ENCODE results near the gene SIL1. TPM values are rescaled to one million over a fixed set of nuclear protein-coding genes. Genes with fewer than 3 reads are reported as not detected.

The SIL1 gene
- total and polyA plus RNA-seq, 8 donors = 22.2 to 83.6 (median 33.4) TPM

DNA sequence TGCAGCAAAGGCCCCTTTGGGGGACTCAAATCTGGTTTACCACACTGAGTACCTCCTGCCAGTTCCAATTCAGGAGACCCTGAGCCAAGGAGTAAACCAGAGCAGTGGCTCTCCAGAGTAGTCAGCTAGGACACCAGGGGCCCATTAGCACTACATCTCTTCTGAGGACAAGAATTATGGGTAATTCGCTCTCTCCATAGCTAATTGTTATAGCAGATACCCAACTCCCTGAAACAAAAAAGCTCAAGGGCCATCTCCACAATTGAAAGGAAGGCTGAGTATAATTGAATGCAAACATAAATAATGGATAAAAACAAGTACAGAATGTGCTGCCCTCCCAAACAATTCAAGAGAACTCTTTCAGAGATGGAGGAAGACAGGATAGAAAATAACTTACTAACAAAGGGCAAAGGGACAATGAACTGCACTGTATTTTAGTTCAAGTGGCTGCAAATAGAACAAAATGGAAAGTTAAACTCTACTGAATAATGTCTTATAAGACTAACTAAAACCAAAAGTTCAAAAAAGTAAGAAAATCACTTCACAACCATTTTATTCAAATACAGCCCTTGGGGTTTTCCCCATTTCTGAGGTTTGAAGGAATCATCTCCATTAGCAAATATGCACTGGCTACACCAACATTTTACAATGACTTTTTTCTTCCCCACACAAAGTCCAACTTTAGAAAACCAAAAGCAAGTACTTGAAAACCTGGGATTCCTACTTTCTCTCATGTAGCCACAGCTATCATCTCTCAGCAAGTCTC, 118.8 kb downstream of the SIL1 start:
- H3K27me3 ChIP-seq = no peaks in the 10 kb centered on the region
- TF ChIP-seq POLR2AphosphoS5 (IDR thresholded peaks at IDR 0.05) (no peak), EP300 (IDR thresholded peaks at IDR 0.05) (no peak), POLR2A (IDR thresholded peaks at IDR 0.05) (no peak)
- TF ChIP-seq, protein P1, sequence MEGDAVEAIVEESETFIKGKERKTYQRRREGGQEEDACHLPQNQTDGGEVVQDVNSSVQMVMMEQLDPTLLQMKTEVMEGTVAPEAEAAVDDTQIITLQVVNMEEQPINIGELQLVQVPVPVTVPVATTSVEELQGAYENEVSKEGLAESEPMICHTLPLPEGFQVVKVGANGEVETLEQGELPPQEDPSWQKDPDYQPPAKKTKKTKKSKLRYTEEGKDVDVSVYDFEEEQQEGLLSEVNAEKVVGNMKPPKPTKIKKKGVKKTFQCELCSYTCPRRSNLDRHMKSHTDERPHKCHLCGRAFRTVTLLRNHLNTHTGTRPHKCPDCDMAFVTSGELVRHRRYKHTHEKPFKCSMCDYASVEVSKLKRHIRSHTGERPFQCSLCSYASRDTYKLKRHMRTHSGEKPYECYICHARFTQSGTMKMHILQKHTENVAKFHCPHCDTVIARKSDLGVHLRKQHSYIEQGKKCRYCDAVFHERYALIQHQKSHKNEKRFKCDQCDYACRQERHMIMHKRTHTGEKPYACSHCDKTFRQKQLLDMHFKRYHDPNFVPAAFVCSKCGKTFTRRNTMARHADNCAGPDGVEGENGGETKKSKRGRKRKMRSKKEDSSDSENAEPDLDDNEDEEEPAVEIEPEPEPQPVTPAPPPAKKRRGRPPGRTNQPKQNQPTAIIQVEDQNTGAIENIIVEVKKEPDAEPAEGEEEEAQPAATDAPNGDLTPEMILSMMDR (IDR thresholded peaks at IDR 0.05) = no peak
- DNase-seq = no peak
- no peak overlapping the region for H3K27ac ChIP-seq
- peaks cover 7 to 41% (median 21%) of the 10 kb centered on the region in 4 donors for H3K4me1 ChIP-seq
- WGBS, 5 donors = 94 to 100% (median 100%) methylated on average over 1 of the region's 1 CpG
- no peaks in the 10 kb centered on the region for H3K36me3 ChIP-seq
- no peaks in the 10 kb centered on the region for H3K9me3 ChIP-seq
- no peak overlapping the region for H3K4me3 ChIP-seq
- intact Hi-C loops (cut with DNase I; ENCODE audit: low total_unique reads) = no loop called here

DNA sequence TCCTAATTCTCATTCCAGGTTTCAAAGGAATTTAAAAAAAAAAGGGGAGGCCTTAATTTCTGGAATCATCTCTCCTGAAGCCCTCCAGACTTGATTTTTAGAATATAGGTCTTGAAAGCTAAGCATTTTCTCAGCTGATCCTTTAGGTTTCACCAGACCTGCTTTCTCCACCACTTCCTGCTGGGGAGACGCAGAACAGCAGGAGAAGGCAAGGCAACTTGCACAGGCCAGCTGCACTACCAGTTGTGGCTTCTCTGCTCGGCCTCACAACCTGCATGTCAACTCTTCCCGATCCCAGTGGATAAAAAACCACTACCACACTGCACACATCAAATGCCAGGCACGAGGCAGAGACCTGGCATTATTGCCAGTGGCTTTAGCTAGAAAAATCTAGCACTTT, 119.8 kb downstream of the SIL1 start:
- TF ChIP-seq EP300 (IDR thresholded peaks at IDR 0.05) (no peak), POLR2AphosphoS5 (IDR thresholded peaks at IDR 0.05) (no peak), POLR2A (IDR thresholded peaks at IDR 0.05) (no peak)
- TF ChIP-seq, protein P1 (IDR thresholded peaks at IDR 0.05) = no peak
- intact Hi-C loops (cut with DNase I; ENCODE audit: low total_unique reads) = no loop called here
- 71 to 82% (median 77%) methylated on average over 4 of the region's 4 CpGs for WGBS, 5 donors
- peaks cover 7 to 41% (median 21%) of the 10 kb centered on the region in 4 donors for H3K4me1 ChIP-seq
- H3K36me3 ChIP-seq = no peaks in the 10 kb centered on the region
- H3K9me3 ChIP-seq = no peaks in the 10 kb centered on the region
- no peaks in the 10 kb centered on the region for H3K27me3 ChIP-seq
- DNase-seq = no peak
- no peak overlapping the region for H3K4me3 ChIP-seq
- no peak overlapping the region for H3K27ac ChIP-seq

DNA sequence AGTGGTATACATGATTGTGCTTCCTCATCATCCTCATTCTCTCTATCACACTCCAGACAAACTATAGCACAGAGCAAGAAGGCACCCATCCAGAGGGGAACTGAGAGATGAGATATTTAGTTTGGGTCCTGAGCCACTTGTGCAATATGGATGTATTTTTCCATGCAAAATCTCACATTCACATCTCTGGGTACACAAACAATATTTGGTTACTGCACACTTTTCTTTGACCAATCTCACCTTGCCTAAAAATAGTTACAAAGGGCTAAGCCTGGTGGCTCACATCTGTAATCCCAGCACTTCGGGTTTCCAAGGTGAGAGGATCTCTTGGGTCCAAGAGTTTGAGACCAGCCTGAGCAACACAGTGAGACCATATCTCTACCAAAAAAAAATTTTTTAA, 120.3 kb downstream of the SIL1 start:
- H3K4me1 ChIP-seq = peaks cover 7 to 41% (median 21%) of the 10 kb centered on the region in 4 donors
- H3K9me3 ChIP-seq = no peaks in the 10 kb centered on the region
- no peak for DNase-seq
- no peak overlapping the region for H3K27ac ChIP-seq
- H3K27me3 ChIP-seq = no peaks in the 10 kb centered on the region
- WGBS, 5 donors = 26 to 81% (median 55%) methylated on average over 1 of the region's 1 CpG
- no peak overlapping the region for H3K4me3 ChIP-seq
- intact Hi-C loops (cut with DNase I; ENCODE audit: low total_unique reads) = no loop called here
- TF ChIP-seq POLR2AphosphoS5 (IDR thresholded peaks at IDR 0.05) (no peak), POLR2A (IDR thresholded peaks at IDR 0.05) (no peak), EP300 (IDR thresholded peaks at IDR 0.05) (no peak)
- TF ChIP-seq, protein P1 (IDR thresholded peaks at IDR 0.05) = no peak
- H3K36me3 ChIP-seq = no peaks in the 10 kb centered on the region

DNA sequence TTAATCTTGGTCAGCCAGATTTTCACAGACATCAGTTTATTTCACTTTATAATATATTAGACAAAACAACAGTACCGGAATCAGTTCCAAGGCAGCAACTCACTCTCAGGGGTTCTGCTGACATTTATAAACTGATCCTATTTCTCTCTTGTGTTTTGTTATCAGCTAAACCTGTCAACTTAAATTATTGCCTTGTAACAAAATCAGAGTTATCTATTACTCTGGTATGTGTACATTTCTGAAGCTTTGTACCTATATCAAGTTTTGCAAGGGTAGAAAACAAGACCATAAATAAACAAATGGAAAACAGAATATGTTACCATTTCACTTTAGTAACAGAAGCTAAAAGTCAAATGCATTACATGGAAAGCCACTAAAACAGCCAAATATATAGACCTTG, 122.1 kb downstream of the SIL1 start:
- Histone ChIP-seq H3K36me3 (no peaks in the 10 kb centered on the region), H3K4me1 (peaks cover 7 to 41% (median 21%) of the 10 kb centered on the region in 4 donors), H3K9me3 (no peaks in the 10 kb centered on the region), H3K4me3 (no peak overlapping the region), H3K27me3 (no peaks in the 10 kb centered on the region), H3K27ac (no peak overlapping the region)
- no peak for DNase-seq
- intact Hi-C loops (cut with DNase I; ENCODE audit: low total_unique reads) = no loop called here
- 69 to 89% (median 86%) methylated on average over 1 of the region's 1 CpG for WGBS, 5 donors
- TF ChIP-seq, protein P1 (IDR thresholded peaks at IDR 0.05) = no peak
- TF ChIP-seq EP300 (IDR thresholded peaks at IDR 0.05) = no peak
- no peak for TF ChIP-seq POLR2A (IDR thresholded peaks at IDR 0.05)
- TF ChIP-seq POLR2AphosphoS5 (IDR thresholded peaks at IDR 0.05) = no peak
